ENCODE measurements around the gene ITGB8. TPM values are rescaled to one million over a fixed set of nuclear protein-coding genes. Genes with fewer than 3 reads are reported as not detected.
A peak's percentile ranks its signal among the peaks of the same experiment; 100 is the strongest.

ITGB8 gene
- total RNA-seq, 2 donors from 2014 or later, result 9.5 to 11.9 TPM

DNA sequence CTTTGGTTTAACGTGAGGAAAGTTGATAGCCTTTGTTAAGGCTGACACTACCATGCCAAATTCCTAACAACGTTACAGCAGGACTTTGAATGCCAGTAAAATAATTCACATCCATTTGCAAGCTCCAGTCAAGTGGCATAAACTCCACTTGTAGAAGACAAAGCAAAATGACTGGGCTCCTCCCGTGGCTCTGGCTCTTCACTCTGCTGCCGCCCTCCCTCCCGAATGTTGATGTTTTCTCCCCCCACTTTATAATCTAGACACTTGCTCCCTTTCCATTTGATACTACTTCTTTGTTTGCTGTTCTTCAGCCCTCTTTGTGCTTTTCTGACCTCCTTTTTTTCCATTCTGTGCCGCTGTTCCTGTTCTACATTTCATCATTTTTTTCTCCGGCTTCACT, 22.8 kb upstream of the ITGB8 start:
- TF ChIP-seq, protein P1, sequence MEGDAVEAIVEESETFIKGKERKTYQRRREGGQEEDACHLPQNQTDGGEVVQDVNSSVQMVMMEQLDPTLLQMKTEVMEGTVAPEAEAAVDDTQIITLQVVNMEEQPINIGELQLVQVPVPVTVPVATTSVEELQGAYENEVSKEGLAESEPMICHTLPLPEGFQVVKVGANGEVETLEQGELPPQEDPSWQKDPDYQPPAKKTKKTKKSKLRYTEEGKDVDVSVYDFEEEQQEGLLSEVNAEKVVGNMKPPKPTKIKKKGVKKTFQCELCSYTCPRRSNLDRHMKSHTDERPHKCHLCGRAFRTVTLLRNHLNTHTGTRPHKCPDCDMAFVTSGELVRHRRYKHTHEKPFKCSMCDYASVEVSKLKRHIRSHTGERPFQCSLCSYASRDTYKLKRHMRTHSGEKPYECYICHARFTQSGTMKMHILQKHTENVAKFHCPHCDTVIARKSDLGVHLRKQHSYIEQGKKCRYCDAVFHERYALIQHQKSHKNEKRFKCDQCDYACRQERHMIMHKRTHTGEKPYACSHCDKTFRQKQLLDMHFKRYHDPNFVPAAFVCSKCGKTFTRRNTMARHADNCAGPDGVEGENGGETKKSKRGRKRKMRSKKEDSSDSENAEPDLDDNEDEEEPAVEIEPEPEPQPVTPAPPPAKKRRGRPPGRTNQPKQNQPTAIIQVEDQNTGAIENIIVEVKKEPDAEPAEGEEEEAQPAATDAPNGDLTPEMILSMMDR (IDR thresholded peaks at IDR 0.05), result no peak
- Histone ChIP-seq H3K4me1 (ENCODE audit: control insufficient read depth in 1 of 2, low read depth in 2 of 2) (no peaks in the 10 kb centered on the region), H3K4me3 (no peak overlapping the region), H3K27me3 (replicated peaks; ENCODE audit: insufficient read depth) (no peaks in the 10 kb centered on the region), H3K27ac (no peak overlapping the region), H3K9me3 (no peaks in the 10 kb centered on the region), H3K36me3 (no peaks in the 10 kb centered on the region)
- DNase-seq (ENCODE audit: low spot score) (no peak), ATAC-seq (ENCODE audit: insufficient number of reproducible peaks, low FRiP score, low read depth) (no peak)

GRCh38 chr7:20310301-20310700, 20.4 kb upstream of the ITGB8 start:
- DNase-seq (ENCODE audit: low spot score) (no peak), ATAC-seq (ENCODE audit: insufficient number of reproducible peaks, low FRiP score, low read depth) (no peak)
- Histone ChIP-seq H3K27ac (no peak overlapping the region), H3K36me3 (no peaks in the 10 kb centered on the region), H3K27me3 (replicated peaks; ENCODE audit: insufficient read depth) (no peaks in the 10 kb centered on the region), H3K4me1 (ENCODE audit: control insufficient read depth in 1 of 2, low read depth in 2 of 2) (no peaks in the 10 kb centered on the region), H3K4me3 (no peak overlapping the region), H3K9me3 (no peaks in the 10 kb centered on the region)
- TF ChIP-seq, protein P1 (IDR thresholded peaks at IDR 0.05), result no peak

- no peak for DNase-seq (ENCODE audit: low spot score)
- Histone ChIP-seq H3K27ac (no peak overlapping the region), H3K36me3 (no peaks in the 10 kb centered on the region), H3K9me3 (no peaks in the 10 kb centered on the region), H3K4me1 (ENCODE audit: control insufficient read depth in 1 of 2, low read depth in 2 of 2) (no peaks in the 10 kb centered on the region), H3K27me3 (replicated peaks; ENCODE audit: insufficient read depth) (no peaks in the 10 kb centered on the region), H3K4me3 (no peak overlapping the region)
- TF ChIP-seq, protein P1 (IDR thresholded peaks at IDR 0.05), result peak; percentile 15
- no peak for ATAC-seq (ENCODE audit: insufficient number of reproducible peaks, low FRiP score, low read depth)
Observed at GRCh38 chr7:20310963-20311742, 19.5 kb upstream of the ITGB8 start.

- Histone ChIP-seq H3K9me3 (no peaks in the 10 kb centered on the region), H3K27me3 (replicated peaks; ENCODE audit: insufficient read depth) (no peaks in the 10 kb centered on the region), H3K36me3 (no peaks in the 10 kb centered on the region), H3K4me3 (no peak overlapping the region), H3K4me1 (ENCODE audit: control insufficient read depth in 1 of 2, low read depth in 2 of 2) (no peaks in the 10 kb centered on the region), H3K27ac (no peak overlapping the region)
- no peak for DNase-seq (ENCODE audit: low spot score)
- TF ChIP-seq, protein P1 (IDR thresholded peaks at IDR 0.05), result no peak
- ATAC-seq (ENCODE audit: insufficient number of reproducible peaks, low FRiP score, low read depth), result no peak
Observed at GRCh38 chr7:20311743-20312042, 19.0 kb upstream of the ITGB8 start.

DNA sequence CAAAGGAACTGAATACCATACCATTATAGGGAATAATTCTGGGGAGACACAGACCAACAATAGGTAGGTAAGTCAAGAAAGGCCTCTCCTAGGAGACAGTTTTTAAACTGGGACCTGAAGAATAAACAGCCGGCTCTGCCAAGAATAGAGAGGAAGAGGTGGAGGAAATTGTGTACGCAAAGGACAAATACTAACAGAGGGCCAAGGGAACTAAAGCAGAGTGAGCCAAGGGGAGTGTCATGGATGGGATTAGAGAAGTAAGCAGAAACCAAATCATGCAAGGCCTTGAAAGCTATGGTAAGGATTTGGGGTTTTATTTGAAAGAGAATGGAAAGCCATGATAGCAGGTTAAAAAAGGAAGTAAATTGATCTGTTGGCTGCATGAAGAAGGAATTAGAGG, 18.1 kb upstream of the ITGB8 start:
- Histone ChIP-seq H3K4me3 (no peak overlapping the region), H3K4me1 (ENCODE audit: control insufficient read depth in 1 of 2, low read depth in 2 of 2) (no peaks in the 10 kb centered on the region), H3K27ac (no peak overlapping the region), H3K27me3 (replicated peaks; ENCODE audit: insufficient read depth) (no peaks in the 10 kb centered on the region), H3K9me3 (no peaks in the 10 kb centered on the region), H3K36me3 (no peaks in the 10 kb centered on the region)
- DNase-seq (ENCODE audit: low spot score), result no peak
- TF ChIP-seq, protein P1 (IDR thresholded peaks at IDR 0.05), result no peak
- ATAC-seq (ENCODE audit: insufficient number of reproducible peaks, low FRiP score, low read depth), result no peak

All from thoracic aorta (tissue), 2 donors.